ENCODE results near the gene RAPGEF3.

GRCh38 chr12:47739979-47740378 lies 18.7 kb downstream of the RAPGEF3 start:
- TF ChIP-seq CTCF (conservative IDR thresholded peaks at IDR 0.05; ENCODE audit: low read length) (no peak), EZH2phosphoT487 (IDR thresholded peaks at IDR 0.05; ENCODE audit: borderline replicate concordance) (no peak)
